K562 (cell line): Measurements from ENCODE around the gene NOTCH1. TPM values are rescaled to one million over a fixed set of nuclear protein-coding genes. Genes with fewer than 3 reads are reported as not detected.

Experiments used
- ARHGAP35 ChIP-seq: fragments of 450-650 bp; IDR thresholded peaks from 2 replicates; pipeline ENCODE4 v1.6.1; 2018; ENCODE audit not compliant: partially characterized antibody
- CHD2 ChIP-seq: IDR thresholded peaks from 2 replicates; pipeline ENCODE4 v1.6.1; 2011; ENCODE audit warnings: low read depth, low read length
- DDX20 ChIP-seq: fragments of 450-650 bp; IDR thresholded peaks from 2 replicates; pipeline ENCODE4 v1.6.1; 2016; ENCODE audit warnings: missing genetic modification characterization, low read depth, mild to moderate bottlenecking, missing compliant biosample characterization, moderate library complexity
- GABPB2 ChIP-seq: fragments of 250-450 bp; sonication (Bioruptor Pico); conservative IDR thresholded peaks from 2 replicates; pipeline ENCODE4 v1.5.1; 2021; ENCODE audit warnings: mild to moderate bottlenecking
- HNRNPLL ChIP-seq: fragments of 200-400 bp; formaldehyde crosslinking; IDR thresholded peaks from 2 replicates; pipeline ENCODE4 v1.6.1; 2017; ENCODE audit warnings: low read length, low read depth, mild to moderate bottlenecking; ENCODE audit not compliant: poor library complexity, severe bottlenecking
- NFRKB ChIP-seq: fragments of 450-650 bp; IDR thresholded peaks from 2 replicates; pipeline ENCODE4 v1.6.1; 2016; ENCODE audit warnings: low read depth
- POLR2AphosphoS2 ChIP-seq: IDR thresholded peaks from 2 replicates; pipeline ENCODE4 v1.6.1; 2012; ENCODE audit warnings: low read length, improper control_type of control experiment
- POLR2B ChIP-seq: fragments of 450-650 bp; IDR thresholded peaks from 2 replicates; pipeline ENCODE4 v1.6.1; 2018; ENCODE audit warnings: low read depth; ENCODE audit not compliant: partially characterized antibody
- POU5F1 ChIP-seq: fragments of 150-350 bp; IDR thresholded peaks from 2 replicates; pipeline ENCODE4 v1.6.1; 2014; ENCODE audit warnings: borderline replicate concordance, low read length, low read depth, mild to moderate bottlenecking; ENCODE audit not compliant: partially characterized antibody
- SMARCA4 ChIP-seq: fragments of 450-650 bp; IDR thresholded peaks from 2 replicates; pipeline ENCODE4 v1.6.1; 2016
- STAT5B ChIP-seq: fragments of 250-450 bp; sonication (Bioruptor Pico); IDR thresholded peaks from 2 replicates; pipeline ENCODE4 v1.8.0; 2021; ENCODE audit warnings: mild to moderate bottlenecking, inconsistent platforms
- TAF9B ChIP-seq: fragments of 450-650 bp; IDR thresholded peaks from 2 replicates; pipeline ENCODE4 v1.6.1; 2018; ENCODE audit warnings: mild to moderate bottlenecking; ENCODE audit not compliant: partially characterized antibody
- ZFX ChIP-seq: sonication (generic); formaldehyde crosslinking; IDR thresholded peaks from 2 replicates; pipeline ENCODE4 v1.8.0; 2022; ENCODE audit warnings: mild to moderate bottlenecking, missing genetic modification reagents, moderate library complexity
- ZKSCAN3 ChIP-seq: fragments of 250-450 bp; sonication (Bioruptor Pico); IDR thresholded peaks from 2 replicates; pipeline ENCODE4 v1.4.0; 2020
- ZNF23 ChIP-seq: fragments of 250-450 bp; sonication (Bioruptor Pico); IDR thresholded peaks from 2 replicates; pipeline ENCODE4 v1.4.0; 2020; ENCODE audit warnings: mild to moderate bottlenecking
- ZNF589 ChIP-seq: fragments of 200-800 bp; sonication (Bioruptor generic); IDR thresholded peaks from 2 replicates; pipeline ENCODE4 v1.6.1; 2016; ENCODE audit warnings: low read depth, missing genetic modification characterization, missing compliant biosample characterization
- ZNF668 ChIP-seq: fragments of 250-450 bp; sonication (Bioruptor Pico); IDR thresholded peaks from 2 replicates; pipeline ENCODE4 v1.8.0; 2022; ENCODE audit warnings: mild to moderate bottlenecking, inconsistent platforms
- polyA plus RNA-seq, 8 experiments: library from polyadenylated mRNA; depleted of rRNA in 4 of 8; stranded (reverse) in 5 of 8; unstranded in 3 of 8; fragments of >200 nt; fragmentation: Nextera tagmentation in 2 of 8; fragmentation: Illumina TruSeq in 1 of 8; extraction: Ambion mirVana in 2 of 8; extraction: Trizol in 1 of 8; gene quantifications; 2 replicates each; pipeline versions ENCODE4 v1.2.1 to v1.2.3, GENCODE V29; 2011 to 2014; ENCODE audit warnings: inconsistent platforms in 1 of 8, missing spikeins in 1 of 8
- total RNA-seq, 7 experiments: library from RNA; depleted of rRNA in 6 of 7; stranded (reverse); fragments of >200 nt in 6 of 7; fragmentation: Illumina TruSeq in 2 of 7; extraction: Trizol in 2 of 7; gene quantifications; 2 replicates each; pipeline versions ENCODE4 v1.2.1 to v1.2.3, GENCODE V29; 2011 to 2021; ENCODE audit warnings: low replicate concordance in 1 of 7
- TF ChIP-seq, protein P1 (sequence below): fragments of 250-450 bp; sonication (Bioruptor Pico); IDR thresholded peaks from 2 replicates; pipeline ENCODE4 v1.5.0; 2021
- TF ChIP-seq, protein P2 (sequence below): IDR thresholded peaks from 3 replicates; pipeline ENCODE4 v1.6.1; 2011; ENCODE audit warnings: borderline replicate concordance, mild to moderate bottlenecking, moderate library complexity; ENCODE audit not compliant: insufficient read length; ENCODE audit errors: extremely low read depth
- TF ChIP-seq, protein P3 (sequence below): sonication (generic); formaldehyde crosslinking; IDR thresholded peaks from 2 replicates; pipeline ENCODE4 v1.8.0; 2022; ENCODE audit warnings: mild to moderate bottlenecking, low read depth, missing genetic modification reagents
- TF ChIP-seq, protein P4 (sequence below): fragments of 450-650 bp; formaldehyde crosslinking; IDR thresholded peaks from 2 replicates; pipeline ENCODE4 v1.4.0; 2022; ENCODE audit warnings: missing genetic modification characterization

NOTCH1 gene
- total and polyA plus RNA-seq, 9 of the 15 experiments (the other 6 are each of a cell fraction or from before 2014, with no cell fraction given): 0.03 to 31.4 (median 2.3) TPM

DNA sequence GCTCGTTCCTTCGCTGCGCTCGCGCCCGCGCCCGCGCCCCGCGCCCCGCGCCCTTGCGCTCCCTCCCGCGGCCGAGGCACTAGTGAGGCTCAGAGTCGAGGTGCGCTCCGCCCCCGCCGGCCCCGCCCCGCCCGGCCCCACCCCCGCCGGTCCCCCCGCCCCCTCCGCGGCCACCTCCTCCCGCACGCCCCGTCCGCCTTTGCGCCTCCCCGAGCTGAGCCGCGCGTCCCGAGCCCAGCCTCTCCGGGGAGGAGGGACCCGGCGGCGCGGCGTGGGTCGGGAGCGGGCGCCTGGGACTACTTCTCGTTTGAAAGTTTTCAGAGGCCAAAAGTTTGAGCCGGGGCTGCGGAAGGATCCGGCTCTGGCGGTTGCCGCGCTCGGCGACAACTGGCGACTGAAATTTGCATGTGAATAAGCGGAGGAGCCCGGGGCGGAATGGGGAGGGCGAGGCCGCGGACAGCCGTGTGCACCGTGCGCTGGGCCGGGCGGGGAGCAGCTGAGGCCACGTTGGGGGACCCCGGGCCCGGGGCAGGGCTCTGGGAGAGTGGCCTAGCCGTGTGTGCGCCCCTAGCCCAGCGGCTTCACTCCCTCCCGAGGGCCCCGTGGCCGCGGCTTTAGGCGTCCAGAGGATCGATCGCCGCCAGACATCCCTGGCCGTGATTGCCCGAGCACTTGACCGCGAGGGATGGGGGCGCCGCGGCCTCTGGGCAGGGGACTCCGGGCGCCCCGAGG, at the start of gene NOTCH1 (continued):
- TF ChIP-seq, protein P1, sequence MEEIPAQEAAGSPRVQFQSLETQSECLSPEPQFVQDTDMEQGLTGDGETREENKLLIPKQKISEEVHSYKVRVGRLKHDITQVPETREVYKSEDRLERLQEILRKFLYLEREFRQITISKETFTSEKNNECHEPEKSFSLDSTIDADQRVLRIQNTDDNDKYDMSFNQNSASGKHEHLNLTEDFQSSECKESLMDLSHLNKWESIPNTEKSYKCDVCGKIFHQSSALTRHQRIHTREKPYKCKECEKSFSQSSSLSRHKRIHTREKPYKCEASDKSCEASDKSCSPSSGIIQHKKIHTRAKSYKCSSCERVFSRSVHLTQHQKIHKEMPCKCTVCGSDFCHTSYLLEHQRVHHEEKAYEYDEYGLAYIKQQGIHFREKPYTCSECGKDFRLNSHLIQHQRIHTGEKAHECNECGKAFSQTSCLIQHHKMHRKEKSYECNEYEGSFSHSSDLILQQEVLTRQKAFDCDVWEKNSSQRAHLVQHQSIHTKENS (CRISPR knock-in tag): no peak
- TF ChIP-seq, protein P2, sequence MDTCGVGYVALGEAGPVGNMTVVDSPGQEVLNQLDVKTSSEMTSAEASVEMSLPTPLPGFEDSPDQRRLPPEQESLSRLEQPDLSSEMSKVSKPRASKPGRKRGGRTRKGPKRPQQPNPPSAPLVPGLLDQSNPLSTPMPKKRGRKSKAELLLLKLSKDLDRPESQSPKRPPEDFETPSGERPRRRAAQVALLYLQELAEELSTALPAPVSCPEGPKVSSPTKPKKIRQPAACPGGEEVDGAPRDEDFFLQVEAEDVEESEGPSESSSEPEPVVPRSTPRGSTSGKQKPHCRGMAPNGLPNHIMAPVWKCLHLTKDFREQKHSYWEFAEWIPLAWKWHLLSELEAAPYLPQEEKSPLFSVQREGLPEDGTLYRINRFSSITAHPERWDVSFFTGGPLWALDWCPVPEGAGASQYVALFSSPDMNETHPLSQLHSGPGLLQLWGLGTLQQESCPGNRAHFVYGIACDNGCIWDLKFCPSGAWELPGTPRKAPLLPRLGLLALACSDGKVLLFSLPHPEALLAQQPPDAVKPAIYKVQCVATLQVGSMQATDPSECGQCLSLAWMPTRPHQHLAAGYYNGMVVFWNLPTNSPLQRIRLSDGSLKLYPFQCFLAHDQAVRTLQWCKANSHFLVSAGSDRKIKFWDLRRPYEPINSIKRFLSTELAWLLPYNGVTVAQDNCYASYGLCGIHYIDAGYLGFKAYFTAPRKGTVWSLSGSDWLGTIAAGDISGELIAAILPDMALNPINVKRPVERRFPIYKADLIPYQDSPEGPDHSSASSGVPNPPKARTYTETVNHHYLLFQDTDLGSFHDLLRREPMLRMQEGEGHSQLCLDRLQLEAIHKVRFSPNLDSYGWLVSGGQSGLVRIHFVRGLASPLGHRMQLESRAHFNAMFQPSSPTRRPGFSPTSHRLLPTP: no peak
- no peak for TF ChIP-seq ZNF23 (CRISPR knock-in tag)
- TF ChIP-seq POLR2B: peak; percentile 34
- no peak for TF ChIP-seq STAT5B (CRISPR knock-in tag)
- no peak for TF ChIP-seq ZNF589
- TF ChIP-seq, protein P3, sequence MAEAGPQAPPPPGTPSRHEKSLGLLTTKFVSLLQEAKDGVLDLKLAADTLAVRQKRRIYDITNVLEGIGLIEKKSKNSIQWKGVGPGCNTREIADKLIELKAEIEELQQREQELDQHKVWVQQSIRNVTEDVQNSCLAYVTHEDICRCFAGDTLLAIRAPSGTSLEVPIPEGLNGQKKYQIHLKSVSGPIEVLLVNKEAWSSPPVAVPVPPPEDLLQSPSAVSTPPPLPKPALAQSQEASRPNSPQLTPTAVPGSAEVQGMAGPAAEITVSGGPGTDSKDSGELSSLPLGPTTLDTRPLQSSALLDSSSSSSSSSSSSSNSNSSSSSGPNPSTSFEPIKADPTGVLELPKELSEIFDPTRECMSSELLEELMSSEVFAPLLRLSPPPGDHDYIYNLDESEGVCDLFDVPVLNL: no peak
- TF ChIP-seq DDX20 (tag): no peak
- no peak for TF ChIP-seq ZNF668 (CRISPR knock-in tag)
- TF ChIP-seq ZFX: peak; percentile 77
- no peak for TF ChIP-seq HNRNPLL
- TF ChIP-seq POU5F1: no peak
- TF ChIP-seq NFRKB: no peak
- TF ChIP-seq, protein P4, sequence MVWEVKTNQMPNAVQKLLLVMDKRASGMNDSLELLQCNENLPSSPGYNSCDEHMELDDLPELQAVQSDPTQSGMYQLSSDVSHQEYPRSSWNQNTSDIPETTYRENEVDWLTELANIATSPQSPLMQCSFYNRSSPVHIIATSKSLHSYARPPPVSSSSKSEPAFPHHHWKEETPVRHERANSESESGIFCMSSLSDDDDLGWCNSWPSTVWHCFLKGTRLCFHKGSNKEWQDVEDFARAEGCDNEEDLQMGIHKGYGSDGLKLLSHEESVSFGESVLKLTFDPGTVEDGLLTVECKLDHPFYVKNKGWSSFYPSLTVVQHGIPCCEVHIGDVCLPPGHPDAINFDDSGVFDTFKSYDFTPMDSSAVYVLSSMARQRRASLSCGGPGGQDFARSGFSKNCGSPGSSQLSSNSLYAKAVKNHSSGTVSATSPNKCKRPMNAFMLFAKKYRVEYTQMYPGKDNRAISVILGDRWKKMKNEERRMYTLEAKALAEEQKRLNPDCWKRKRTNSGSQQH (CRISPR knock-in tag): no peak
- TF ChIP-seq POLR2AphosphoS2: no peak
- no peak for TF ChIP-seq ZKSCAN3 (CRISPR knock-in tag)
- no peak for TF ChIP-seq GABPB2 (CRISPR knock-in tag)
- no peak for TF ChIP-seq ARHGAP35
- no peak for TF ChIP-seq SMARCA4
- TF ChIP-seq TAF9B: no peak
- TF ChIP-seq CHD2: peak; percentile 57; the same call in 1 of the 2 replicates
